Stimulated activated naive CD8-positive, alpha-beta T cell treated with anti-CD3 and anti-CD28 coated beads, Interleukin-15, Interleukin-2, amounts not matched to agents 100 U/mL and 50 U/mL, for 24 hours (primary cell): ENCODE results near the gene TUBA1B.

Experiments
- ATAC-seq: fragments of 150-1000 bp; cut with Tn5 transposase; one replicate; pipeline ENCODE4 v1.10.0; 2021
- DNase-seq: peaks from one replicate; pipeline ENCODE4 v3.0.0; 2021

Gene TUBA1B

DNA sequence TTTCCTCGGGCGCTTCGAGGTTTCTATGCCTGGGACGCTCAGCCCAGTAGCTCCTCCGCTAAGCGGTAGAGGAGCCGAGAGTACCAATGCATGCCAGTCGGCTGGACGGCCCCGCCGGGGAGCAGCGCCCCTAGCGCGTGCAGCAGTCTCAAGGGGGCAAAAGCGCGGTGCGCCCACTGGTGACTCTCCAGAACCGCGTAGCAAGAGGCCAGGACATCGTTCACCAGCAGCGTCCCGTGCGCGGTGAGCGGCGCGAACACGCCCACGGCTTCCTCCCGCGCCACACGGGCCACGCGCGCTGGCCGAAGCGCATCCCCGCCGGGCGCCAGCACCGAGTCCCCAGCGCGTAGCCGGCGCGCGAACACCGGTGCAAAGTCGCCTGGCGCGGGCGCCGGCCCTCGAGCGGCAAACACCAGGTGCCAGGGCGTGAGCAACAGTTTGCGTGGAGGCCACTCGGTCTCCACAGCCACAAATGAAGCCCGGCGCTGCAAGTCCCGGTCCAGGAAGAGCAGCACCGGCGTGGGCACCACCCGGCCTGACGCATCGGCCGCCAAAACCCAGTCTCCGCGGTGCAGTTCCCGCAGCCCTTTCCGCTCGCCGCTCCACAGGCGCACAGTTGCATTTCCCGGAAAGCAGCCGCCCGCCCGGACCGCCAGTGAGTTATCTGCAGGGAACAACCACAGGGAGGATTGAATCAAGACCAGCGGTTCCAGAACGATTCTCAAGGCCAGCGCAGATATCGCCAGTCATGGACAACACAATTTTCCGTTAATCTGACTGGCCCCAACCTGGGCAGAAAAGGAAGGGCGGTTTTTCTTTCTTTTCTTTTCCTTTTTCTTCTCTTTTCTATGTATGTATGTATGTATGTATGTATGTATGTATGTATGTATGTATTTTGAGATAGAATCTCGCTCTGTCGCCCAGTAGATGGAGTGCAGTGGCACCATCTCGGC lies 41.1 kb downstream of the TUBA1B start:
- ATAC-seq: peak; percentile 10
- DNase-seq: peak; percentile 50

DNA sequence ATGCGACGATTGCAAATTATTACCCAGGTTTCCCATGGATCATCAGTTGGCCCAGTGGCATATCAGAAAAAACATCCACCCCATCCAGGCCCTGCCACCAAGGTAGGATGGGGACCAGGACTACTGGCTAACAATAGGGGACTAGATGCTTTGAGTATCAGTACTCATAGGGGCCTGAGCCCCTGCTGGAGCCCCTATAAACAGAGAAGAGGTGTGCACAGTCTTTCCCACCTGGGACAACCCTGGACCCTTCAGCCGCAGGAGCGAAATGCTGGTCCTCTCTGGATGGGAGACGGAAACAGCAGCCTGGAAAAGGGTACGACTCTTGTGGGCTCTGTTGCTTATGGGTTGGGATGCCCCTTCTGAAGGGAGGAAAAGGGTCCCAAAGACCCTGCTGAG lies 42.3 kb downstream of the TUBA1B start:
- no peak for DNase-seq
- no peak for ATAC-seq

DNA sequence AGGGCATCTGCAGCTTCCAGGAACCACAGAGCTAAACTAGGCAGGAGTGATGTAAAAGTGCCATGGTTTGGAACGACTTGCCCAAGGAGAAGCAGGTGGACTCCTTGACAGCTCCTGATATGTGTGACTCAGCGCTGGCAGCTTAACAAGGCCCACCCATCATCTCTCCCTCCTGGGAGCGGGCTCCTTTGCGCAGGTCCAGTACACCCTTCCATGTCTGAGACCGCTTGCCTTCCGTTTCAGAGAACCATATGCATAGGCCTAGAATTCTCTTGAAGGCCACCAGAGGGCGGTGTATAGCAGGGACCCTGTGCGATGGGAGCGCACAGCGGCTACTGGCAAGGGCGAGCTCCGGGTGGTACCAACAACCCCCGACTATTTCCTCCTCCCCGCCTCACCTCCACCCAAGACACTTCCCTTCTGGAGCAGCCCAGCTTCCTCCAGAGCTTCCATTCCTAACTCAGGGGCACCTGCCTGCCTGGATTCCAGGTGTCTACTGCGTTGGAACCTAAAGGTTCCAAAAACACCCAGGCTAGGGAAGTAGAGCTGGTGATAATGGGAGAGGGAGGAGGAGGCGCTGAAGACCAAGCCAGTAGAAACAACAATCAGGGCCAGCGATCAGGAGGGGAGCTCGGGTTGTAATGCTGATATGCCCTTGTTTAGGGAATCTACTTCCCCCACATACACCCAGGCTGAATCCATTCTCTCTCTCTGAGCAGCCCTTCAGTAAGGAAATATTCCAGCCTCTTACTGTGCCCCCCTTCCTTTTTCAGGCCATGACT lies 42.9 kb downstream of the TUBA1B start:
- ATAC-seq: peak; percentile 94
- peak; percentile 79 for DNase-seq

DNA sequence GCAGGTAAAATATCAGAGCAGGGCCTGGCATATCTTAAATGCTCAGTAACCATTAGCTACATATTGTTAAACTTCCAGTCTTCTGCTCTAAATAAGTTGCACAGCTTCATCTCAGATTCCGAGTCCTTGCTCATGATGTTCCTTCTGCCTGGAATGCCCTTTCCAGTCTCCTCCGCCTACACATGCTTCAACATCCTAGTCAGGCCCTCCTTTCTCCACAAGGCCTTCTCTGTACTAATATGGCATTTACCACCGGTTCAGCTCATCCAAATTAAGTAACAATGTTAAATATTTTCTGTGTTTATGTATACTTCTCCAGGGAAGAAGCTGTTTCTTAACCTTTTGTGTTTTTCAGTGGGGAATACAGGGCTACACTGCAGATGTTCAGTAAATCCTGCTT lies 45.1 kb downstream of the TUBA1B start:
- no peak for DNase-seq

DNA sequence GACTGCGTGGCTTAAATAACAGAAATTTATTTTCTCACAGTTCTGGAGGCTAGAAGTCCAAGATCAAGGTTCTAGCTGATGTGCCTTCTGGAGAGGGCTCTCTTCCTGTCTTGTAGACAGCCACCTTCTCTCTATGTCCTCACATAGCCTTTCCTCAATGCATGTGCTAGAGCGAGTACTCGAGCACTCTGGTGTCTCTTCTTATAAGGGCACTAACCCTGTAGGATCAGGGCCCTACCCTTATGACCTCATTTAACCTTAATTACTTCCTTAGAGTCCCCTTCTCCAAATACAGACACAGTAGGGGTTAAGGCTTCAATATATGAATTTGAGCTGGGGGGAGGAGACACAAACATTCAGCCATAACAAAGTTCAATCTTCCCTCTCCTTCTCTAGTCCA lies 46.8 kb downstream of the TUBA1B start:
- ATAC-seq (no peak), DNase-seq (no peak)

More for the DNA sequence above, 45.1 kb downstream of the TUBA1B start:
- ATAC-seq: no peak

DNA sequence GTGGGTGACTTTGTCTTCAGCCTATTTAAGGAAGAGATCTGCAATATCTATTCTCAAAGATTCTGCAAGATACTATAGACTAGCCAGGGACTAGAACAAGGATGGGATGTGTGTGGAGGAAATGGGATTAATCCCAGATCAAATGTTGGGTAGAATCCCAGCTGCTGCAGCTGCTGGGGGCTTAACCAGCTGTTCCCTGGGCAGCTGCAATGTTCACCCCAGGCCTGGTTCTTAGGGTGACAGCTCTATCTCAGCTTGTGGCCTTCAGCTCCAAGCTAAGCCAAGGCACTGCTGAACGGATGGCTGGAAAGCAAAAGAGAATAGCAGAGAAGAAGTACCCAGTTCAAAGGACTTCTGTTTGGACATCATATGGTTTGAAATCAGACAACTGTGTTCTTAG lies 51.4 kb downstream of the TUBA1B start:
- ATAC-seq (no peak), DNase-seq (no peak)
